H1 (cell line): Measurements from ENCODE around the gene WNK4. TPM values are rescaled to one million over a fixed set of nuclear protein-coding genes. Genes with fewer than 3 reads are reported as not detected.

ENCODE experiments used
- ASH2L ChIP-seq: fragments of 200-600, 300-600 bp; sonication (generic); IDR thresholded peaks from one replicate; pipeline ENCODE4 v1.7.1; 2017; ENCODE audit warnings: low read length
- BCL11A ChIP-seq, 2 experiments: IDR thresholded peaks; one replicate each; pipeline ENCODE4 v1.6.1; 2011; ENCODE audit warnings: low read depth in 2 of 2, low read length in 2 of 2, mild to moderate bottlenecking in 2 of 2
- CHD1 ChIP-seq: IDR thresholded peaks from 2 replicates; pipeline ENCODE4 v1.6.1; 2012; ENCODE audit warnings: low read depth, low read length, improper control_type of control experiment
- GTF2F1 ChIP-seq: IDR thresholded peaks from 2 replicates; pipeline ENCODE4 v1.6.1; 2012; ENCODE audit warnings: low read depth, low read length, improper control_type of control experiment, borderline replicate concordance
- KDM4A ChIP-seq: IDR thresholded peaks from one replicate; pipeline ENCODE4 v1.7.1; 2012; ENCODE audit warnings: low read depth, mild to moderate bottlenecking, moderate library complexity, low read length, inconsistent platforms; ENCODE audit not compliant: severe bottlenecking
- PHF8 ChIP-seq: fragments of 200-600 bp; sonication (generic); conservative IDR thresholded peaks from 2 replicates; pipeline ENCODE4 v1.7.1; 2012; ENCODE audit warnings: low read depth, mild to moderate bottlenecking, inconsistent platforms, low read length, moderate library complexity
- POLR2A ChIP-seq, 2 experiments: IDR thresholded peaks; 1 replicate in 1 of 2; 2 replicates in 1 of 2; pipeline ENCODE4 v1.6.1; 2011; ENCODE audit warnings: low read depth in 2 of 2, low read length in 2 of 2, mild to moderate bottlenecking in 2 of 2; ENCODE audit errors: control extremely low read depth in 1 of 2
- POU5F1 ChIP-seq: IDR thresholded peaks from 2 replicates; pipeline ENCODE4 v1.6.1; 2011; ENCODE audit warnings: low read depth, mild to moderate bottlenecking, low read length, moderate library complexity
- SIN3A ChIP-seq, 2 experiments: IDR thresholded peaks in 1 of 2; conservative IDR thresholded peaks in 1 of 2; 2 replicates each; pipeline ENCODE4 v1.6.1; 2011 to 2012; ENCODE audit warnings: low read length in 2 of 2, improper control_type of control experiment in 1 of 2, low read depth in 1 of 2, mild to moderate bottlenecking in 1 of 2
- SIRT6 ChIP-seq: IDR thresholded peaks from one replicate; pipeline ENCODE4 v1.7.1; 2012; ENCODE audit warnings: low read length, inconsistent platforms
- SP2 ChIP-seq: IDR thresholded peaks from 2 replicates; pipeline ENCODE4 v1.6.1; 2012; ENCODE audit warnings: mild to moderate bottlenecking, low read length, inconsistent platforms
- TBP ChIP-seq: IDR thresholded peaks from 2 replicates; pipeline ENCODE4 v1.6.1; 2011; ENCODE audit warnings: low read depth, low read length, improper control_type of control experiment
- YY1 ChIP-seq: IDR thresholded peaks from 2 replicates; pipeline ENCODE4 v1.6.1; 2011; ENCODE audit warnings: low read depth, mild to moderate bottlenecking, low read length
- ZNF274 ChIP-seq: IDR thresholded peaks from 2 replicates; pipeline ENCODE4 v1.7.0; 2012; ENCODE audit warnings: low read length, borderline replicate concordance; ENCODE audit errors: extremely low read depth
- polyA plus RNA-seq, 7 experiments: library from polyadenylated mRNA; depleted of rRNA in 3 of 7; stranded (reverse) in 5 of 7; unstranded in 2 of 7; fragments of >200 nt in 5 of 7; fragments of 200-250 nt in 2 of 7; gene quantifications; 1 replicate in 5 of 7; 2 replicates in 1 of 7; 4 replicates in 1 of 7; pipeline versions ENCODE4 v1.2.1 to v1.2.3, GENCODE V29; 2011 to 2013; ENCODE audit warnings: missing spikeins in 2 of 7, mixed read lengths in 2 of 7
- total RNA-seq: library from RNA; stranded (reverse); fragmentation: NEBNext Ultra II Directional; extraction: Animal tissue kit (Norgen Biotek cat#: 25700); gene quantifications from 2 replicates; pipeline ENCODE4 v1.2.1, GENCODE V29; 2021
- TF ChIP-seq, protein P1 (sequence below): IDR thresholded peaks from 2 replicates; pipeline ENCODE4 v1.6.1; 2012; ENCODE audit warnings: inconsistent platforms

WNK4 gene
- total and polyA plus RNA-seq, 2 of the 8 experiments (the other 6 are each of a cell fraction or from before 2014, with no cell fraction given), result 0.21 to 1.7 TPM

DNA sequence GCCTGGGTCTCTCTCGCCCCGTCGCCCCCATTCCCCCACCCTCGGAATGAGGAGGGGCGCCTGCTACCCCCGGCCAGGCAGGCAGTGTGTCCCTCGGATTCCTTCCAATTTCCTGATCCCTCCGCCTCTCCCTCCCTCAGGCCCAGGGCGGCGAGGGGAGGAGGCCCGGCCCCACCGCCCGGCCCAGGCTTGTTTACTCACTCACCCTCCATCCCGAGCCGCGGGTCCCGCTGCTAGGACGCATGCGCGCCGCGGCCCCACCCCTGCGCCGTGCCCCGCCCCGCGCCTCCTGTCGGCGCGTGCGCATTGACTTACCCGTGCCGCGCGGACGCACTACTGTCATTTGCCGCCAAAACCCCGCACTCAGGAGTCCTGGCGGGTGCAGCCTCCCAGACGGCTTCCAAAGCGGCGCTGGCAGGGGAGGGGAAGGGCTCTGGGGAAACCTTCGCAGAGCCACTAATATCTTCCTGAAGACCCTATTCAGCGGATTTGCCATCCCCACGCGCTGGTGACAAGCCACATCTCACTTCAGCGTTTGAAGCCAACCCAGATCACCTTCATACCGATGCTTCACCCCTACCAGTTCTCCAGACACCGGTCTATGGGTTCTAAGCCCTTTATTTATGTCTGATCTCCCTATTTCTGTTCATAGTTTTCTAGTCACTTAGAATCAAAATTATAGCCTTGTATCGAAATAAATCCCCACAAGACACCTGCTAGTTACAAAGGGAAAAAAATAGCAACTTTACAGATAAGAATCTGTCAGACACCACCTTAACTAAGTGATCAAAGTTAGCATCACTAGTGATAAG is 35.4 kb upstream of the WNK4 start, which contains the start of gene EZH1 (continued):
- TF ChIP-seq ASH2L (peak; percentile 78), KDM4A (peak; percentile 49), PHF8 (peak; percentile 87), CHD1 (no peak), BCL11A (IDR thresholded peaks at IDR 0.05; ENCODE audit: low read depth in 2 of 2, low read length in 2 of 2) (no peak), YY1 (peak; percentile 6; the same call in 1 of the 2 replicates), SP2 (no peak), TBP (0 out of 2 replicates have a peak, but pooled peaks have one; percentile 9), POLR2A (IDR thresholded peaks at IDR 0.05; ENCODE audit: control extremely low read depth in 1 of 2, low read depth in 2 of 2, low read length in 2 of 2) (peak; percentile 63 to 64; a peak in 2 of 3 replicates), GTF2F1 (peak; percentile 47; the same call in 1 of the 2 replicates), SIRT6 (no peak), ZNF274 (no peak), POU5F1 (no peak), SIN3A (conservative IDR thresholded peaks at IDR 0.05 in 1 of 2, IDR thresholded peaks at IDR 0.05 in 1 of 2; ENCODE audit: low read depth in 1 of 2, low read length in 2 of 2) (0 out of 4 replicates have a peak, but pooled peaks of 1 of the 2 experiments have one; percentile 13)
- TF ChIP-seq, protein P1, sequence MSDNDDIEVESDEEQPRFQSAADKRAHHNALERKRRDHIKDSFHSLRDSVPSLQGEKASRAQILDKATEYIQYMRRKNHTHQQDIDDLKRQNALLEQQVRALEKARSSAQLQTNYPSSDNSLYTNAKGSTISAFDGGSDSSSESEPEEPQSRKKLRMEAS, result peak; percentile 100
